ENCODE measurements around the gene CHD3. TPM values are rescaled to one million over a fixed set of nuclear protein-coding genes. Genes with fewer than 3 reads are reported as not detected.

The CHD3 gene
- total and polyA plus RNA-seq, 2 of the 13 experiments (the other 11 are each of a cell fraction or from before 2014, with no cell fraction given) = 2.7 to 3.7 TPM

GRCh38 chr17:7843536-7844291 lies 44.9 kb upstream of the CHD3 start (continued):
- TF ChIP-seq THAP9 (CRISPR knock-in tag; IDR thresholded peaks at IDR 0.05; ENCODE audit: borderline replicate concordance) = no peak
- TF ChIP-seq ZNF333 (CRISPR knock-in tag; IDR thresholded peaks at IDR 0.05; ENCODE audit: borderline replicate concordance) = no peak
- TF ChIP-seq ZNF572 (CRISPR knock-in tag; IDR thresholded peaks at IDR 0.05) = no peak
- TF ChIP-seq ZNF704 (CRISPR knock-in tag; IDR thresholded peaks at IDR 0.05; ENCODE audit: borderline replicate concordance) = no peak
- TF ChIP-seq CCDC6 (CRISPR knock-in tag; IDR thresholded peaks at IDR 0.05) = peak; percentile 26; the same call in 1 of the 2 replicates
- TF ChIP-seq IKZF4 (CRISPR knock-in tag; IDR thresholded peaks at IDR 0.05; ENCODE audit: borderline replicate concordance, low read depth, not compliant biosample characterization) = peak; percentile 76
- no peak for TF ChIP-seq ZNF878 (CRISPR knock-in tag; IDR thresholded peaks at IDR 0.05)
- TF ChIP-seq SUZ12 (IDR thresholded peaks at IDR 0.05; ENCODE audit: low read depth, low read length) = no peak
- no peak for TF ChIP-seq SMARCC2 (IDR thresholded peaks at IDR 0.05)
- no peak for TF ChIP-seq TARDBP (CRISPR knock-in tag; IDR thresholded peaks at IDR 0.05)
- TF ChIP-seq FOXP4 (CRISPR knock-in tag; IDR thresholded peaks at IDR 0.05) = no peak; the same call in 1 of the 2 replicates
- no peak for TF ChIP-seq BATF2 (CRISPR knock-in tag; IDR thresholded peaks at IDR 0.05)
- no peak for TF ChIP-seq NFKBIZ (CRISPR knock-in tag; IDR thresholded peaks at IDR 0.05)
- no peak for TF ChIP-seq RXRA (CRISPR knock-in tag; IDR thresholded peaks at IDR 0.05)
- TF ChIP-seq DBP (CRISPR knock-in tag; IDR thresholded peaks at IDR 0.05; ENCODE audit: not compliant biosample characterization) = no peak
- TF ChIP-seq ZSCAN21 (CRISPR knock-in tag; IDR thresholded peaks at IDR 0.05; ENCODE audit: borderline replicate concordance) = peak; percentile 58; the same call in 1 of the 2 replicates
- peak; percentile 74 for TF ChIP-seq SIN3A (IDR thresholded peaks at IDR 0.05; ENCODE audit: borderline replicate concordance, low read depth, low read length)
- no peak for TF ChIP-seq SRSF4 (IDR thresholded peaks at IDR 0.05; ENCODE audit: low read depth, low read length, poor library complexity, severe bottlenecking)
- TF ChIP-seq CHD4 (IDR thresholded peaks at IDR 0.05; ENCODE audit: borderline replicate concordance, low read length) = peak; percentile 80
- no peak for TF ChIP-seq THAP8 (CRISPR knock-in tag; IDR thresholded peaks at IDR 0.05; ENCODE audit: borderline replicate concordance)
